CD1c-positive myeloid dendritic cell (primary cell): Measurements from ENCODE around the gene MYEOV.

Experiments
- DNase-seq: peaks from one replicate; pipeline ENCODE4 v3.0.0-alpha.2; 2016; ENCODE audit errors: extremely low spot score

The MYEOV gene

DNA sequence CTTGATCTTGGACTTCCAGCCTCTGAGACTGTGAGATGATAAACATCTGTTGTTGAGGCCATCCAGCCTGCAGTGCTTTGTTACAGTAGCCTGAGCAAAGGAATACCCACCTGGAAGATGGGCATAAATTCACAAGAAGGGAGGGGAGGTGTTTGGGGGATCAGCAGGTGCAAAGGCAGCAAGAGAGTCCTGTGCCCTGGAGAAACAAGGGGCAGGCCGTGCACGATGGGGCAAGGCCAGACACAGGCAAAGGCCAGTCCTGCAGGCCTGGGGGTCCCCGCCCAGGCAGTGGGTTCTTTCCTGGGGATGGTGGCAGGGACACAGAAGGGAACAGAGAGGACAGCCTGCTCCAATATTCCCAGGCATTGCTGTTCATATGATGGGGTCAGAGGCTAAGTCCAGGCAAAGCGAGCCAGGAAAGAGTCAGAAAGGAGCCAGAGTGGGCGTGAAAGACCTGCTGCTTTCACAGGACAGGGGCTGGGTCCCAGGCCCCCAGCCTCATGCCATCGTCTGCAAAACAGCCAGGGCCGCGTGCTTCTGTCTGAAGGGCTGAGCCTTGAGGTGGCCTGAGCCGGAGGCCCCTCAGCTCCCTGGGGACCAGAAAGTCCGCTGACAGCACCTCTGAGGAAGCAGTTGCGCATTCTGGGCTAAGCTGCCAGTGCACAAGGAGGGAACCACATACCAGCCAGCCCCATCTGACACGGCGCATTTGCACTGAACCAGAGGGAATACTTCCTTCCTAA, 48.8 kb downstream of the MYEOV start:
- no peak for DNase-seq

DNA sequence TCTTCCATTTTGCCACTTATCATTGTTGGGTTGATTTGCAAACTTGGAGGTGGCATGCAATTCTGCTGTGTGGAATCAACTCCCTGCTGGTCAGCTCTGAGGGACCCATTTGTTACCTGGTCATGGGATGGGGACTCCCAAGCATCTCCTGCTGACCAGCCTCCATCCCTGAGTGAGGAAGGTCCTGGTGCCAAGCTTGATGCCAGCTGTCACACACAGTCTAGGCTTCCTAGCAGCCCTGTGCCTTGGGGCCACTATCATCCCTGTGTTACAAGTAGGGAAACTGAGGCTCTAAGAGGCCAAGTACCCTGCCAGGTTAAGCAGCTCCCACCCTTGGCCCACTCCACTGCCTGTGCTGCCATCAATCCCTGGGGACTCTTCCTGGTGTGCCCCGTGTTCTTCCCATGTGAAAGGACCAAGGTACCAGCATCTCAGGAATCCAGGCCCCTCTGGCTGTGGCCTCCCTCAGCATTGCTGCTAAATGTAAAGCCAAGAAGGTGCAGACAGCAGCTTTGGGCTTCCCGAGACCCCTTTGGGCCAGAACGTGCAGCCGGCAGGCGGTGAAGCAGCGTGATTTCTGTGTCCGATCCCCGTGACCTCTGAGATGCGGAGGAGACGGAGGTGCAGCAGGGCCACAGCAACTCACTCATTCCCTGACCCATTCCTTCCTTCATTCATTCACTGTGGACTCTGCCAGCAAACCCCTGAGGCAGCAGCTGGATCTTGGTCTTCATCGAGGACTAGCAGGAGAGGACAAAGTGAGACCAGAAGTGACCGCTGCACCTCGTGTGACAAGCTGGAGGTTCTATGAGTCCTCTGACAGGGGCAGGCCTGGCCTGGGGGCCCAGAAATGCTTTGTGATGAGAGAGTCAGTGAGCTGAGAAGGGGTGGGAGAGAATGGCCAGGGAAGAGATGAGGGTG, 49.7 kb downstream of the MYEOV start:
- no peak for DNase-seq

DNA sequence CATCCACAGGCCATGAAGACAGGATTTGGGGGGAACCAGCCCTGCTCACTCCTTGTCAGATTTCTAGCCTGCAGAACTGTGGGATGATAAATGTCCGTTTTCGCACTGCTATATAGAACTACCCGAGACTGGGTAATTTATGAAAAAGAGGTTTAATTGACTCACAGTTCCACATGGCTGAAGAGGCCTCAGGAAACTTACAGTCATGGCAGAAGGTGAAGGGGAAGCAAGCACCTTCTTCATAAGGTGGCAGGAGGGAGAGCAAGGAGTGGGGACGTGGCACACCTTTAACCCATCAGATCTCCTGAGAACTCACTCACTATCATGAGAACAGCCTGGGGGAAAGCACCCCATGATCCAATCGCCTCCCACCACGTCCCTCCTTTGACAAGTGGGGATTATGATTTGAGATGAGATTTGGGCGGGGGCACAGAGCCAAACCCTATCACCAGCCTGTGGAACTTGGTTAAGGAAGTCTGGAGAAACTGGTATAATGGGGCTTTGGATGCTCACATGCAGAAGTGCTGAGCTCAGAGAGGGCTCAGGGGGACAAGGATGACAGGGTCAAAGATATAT, 50.7 kb downstream of the MYEOV start:
- DNase-seq, result no peak
